ENCODE results near the gene RUSC2. TPM values are rescaled to one million over a fixed set of nuclear protein-coding genes. Genes with fewer than 3 reads are reported as not detected.
A peak's percentile ranks its signal among the peaks of the same experiment; 100 is the strongest.

RUSC2 gene
- total and polyA plus RNA-seq, 2 of the 4 experiments (the other 2 are of a cell fraction) = 17.4 to 35.4 TPM

DNA sequence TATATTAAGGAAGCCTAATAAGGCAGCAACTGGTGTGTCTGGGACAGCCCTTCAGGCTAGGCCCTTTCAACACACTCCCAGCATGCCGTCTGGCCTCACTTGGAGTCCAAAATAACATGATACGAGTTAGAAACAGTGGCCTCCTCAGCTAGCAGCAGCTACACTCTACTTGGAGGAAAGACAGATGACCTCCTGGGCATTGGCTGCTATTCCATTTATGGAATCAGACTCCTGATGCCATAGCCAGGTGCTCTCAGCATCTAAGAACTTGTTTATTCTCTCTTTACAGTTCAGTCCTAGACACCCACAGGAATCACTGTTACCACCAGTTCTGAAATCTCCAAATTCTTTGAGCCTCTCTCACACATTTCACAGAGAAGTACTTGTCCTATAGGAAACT is 31.8 kb downstream of the RUSC2 start:
- H3K18ac ChIP-seq (ENCODE audit: low read depth, low read length) = peak overlapping the region; percentile 58
- intact Hi-C loops (cut with micrococcal nuclease) = loop anchor here (2.0 kb wide), 1 partner anchor 31 kb away; no protein-coding TSS in a partner anchor
- H3K36me3 ChIP-seq (ENCODE audit: control insufficient read depth, insufficient read depth, low read length) = no peaks in the 10 kb centered on the region
- in situ Hi-C loops (cut with MboI; ENCODE audit: low sequenced_read_pairs) = no loop called here
- H3K4me1 ChIP-seq (ENCODE audit: control insufficient read depth, insufficient read depth, low read length) = peaks cover 43% of the 10 kb centered on the region
- H3K9me1 ChIP-seq (ENCODE audit: insufficient read depth, low read length) = peaks cover 22% of the 10 kb centered on the region
- H4K8ac ChIP-seq (ENCODE audit: low read depth in 2 of 2, low read length in 2 of 2) = peak overlapping the region; percentile 78 to 91
- peak overlapping the region; percentile 87 for H2AK5ac ChIP-seq (ENCODE audit: low read depth, low read length)
- H2AK9ac ChIP-seq (replicated peaks; ENCODE audit: low read depth, low read length, poor library complexity) = peak overlapping the region; percentile 18
- dilution Hi-C loops (cut with HindIII; ENCODE audit: low sequenced_read_pairs, unreplicated experiment) = no loop called here
- H2BK5ac ChIP-seq (ENCODE audit: low read depth, low read length, poor library complexity, severe bottlenecking) = peak overlapping the region; percentile 96
- peak overlapping the region; percentile 85 for H3K14ac ChIP-seq (replicated peaks; ENCODE audit: low read depth, low read length)
- peak overlapping the region; percentile 65; the same call in 2 of the 3 replicates for H2BK15ac ChIP-seq (ENCODE audit: low read depth, low read length)
- peak overlapping the region; percentile 84 for H3K27ac ChIP-seq (ENCODE audit: insufficient read depth, low read length)
- no CpG with 5 or more reads among the region's 2 CpGs for WGBS, 2 experiments (ENCODE audit: extremely low coverage in 2 of 2, insufficient read length in 1 of 2)
- ChIA-PET CTCF (interaction anchor here (0.5 to 2.0 kb wide), 5 partner anchors 11 to 397 kb away, joined by 3 to 7 read pairs (median 5); no protein-coding TSS in a partner anchor), POLR2A (ENCODE audit: unreplicated experiment) (no interaction called here)
- H3K4me2 ChIP-seq (ENCODE audit: low read depth, low read length) = peak overlapping the region; percentile 82; the same call in 1 of the 2 replicates
- peak overlapping the region; percentile 0; the same call in 1 of the 2 replicates for H4K5ac ChIP-seq (ENCODE audit: low read depth, low read length)
- H4K91ac ChIP-seq (ENCODE audit: insufficient read depth, low read depth, low read length) = peak overlapping the region; percentile 74
- H3K4me3 ChIP-seq (ENCODE audit: insufficient read depth, low read depth, low read length) = peak overlapping the region; percentile 39; the same call in 1 of the 2 replicates
- no peaks in the 10 kb centered on the region for H3K9me3 ChIP-seq (ENCODE audit: control insufficient read depth, insufficient read depth, low read length)
- ATAC-seq (ENCODE audit: low read depth) = peak; percentile 22
- peak overlapping the region; percentile 59; the same call in 1 of the 2 replicates for H3K9ac ChIP-seq (ENCODE audit: low read depth, low read length)
- TF ChIP-seq POLR2A (IDR thresholded peaks at IDR 0.05; ENCODE audit: low read depth, low read length) = no peak
- TF ChIP-seq FOS (IDR thresholded peaks at IDR 0.05; ENCODE audit: low read depth, low read length) = no peak
- no peak for TF ChIP-seq MAZ (IDR thresholded peaks at IDR 0.05; ENCODE audit: borderline replicate concordance, low read depth, low read length)
- no peak for TF ChIP-seq MXI1 (IDR thresholded peaks at IDR 0.05; ENCODE audit: borderline replicate concordance, low read depth, low read length)
- TF ChIP-seq RCOR1 (IDR thresholded peaks at IDR 0.05; ENCODE audit: insufficient replicate concordance, low read length) = no peak
- TF ChIP-seq CHD1 (IDR thresholded peaks at IDR 0.05; ENCODE audit: low read depth, low read length) = no peak
- no peak for TF ChIP-seq CEBPB (IDR thresholded peaks at IDR 0.05; ENCODE audit: low read depth, low read length)
- TF ChIP-seq RAD21 (IDR thresholded peaks at IDR 0.05; ENCODE audit: low read length) = no peak
- no peak for TF ChIP-seq BHLHE40 (IDR thresholded peaks at IDR 0.05; ENCODE audit: low read depth, low read length)
- TF ChIP-seq SMC3 (IDR thresholded peaks at IDR 0.05; ENCODE audit: low read depth, low read length) = no peak
- TF ChIP-seq, protein P1, sequence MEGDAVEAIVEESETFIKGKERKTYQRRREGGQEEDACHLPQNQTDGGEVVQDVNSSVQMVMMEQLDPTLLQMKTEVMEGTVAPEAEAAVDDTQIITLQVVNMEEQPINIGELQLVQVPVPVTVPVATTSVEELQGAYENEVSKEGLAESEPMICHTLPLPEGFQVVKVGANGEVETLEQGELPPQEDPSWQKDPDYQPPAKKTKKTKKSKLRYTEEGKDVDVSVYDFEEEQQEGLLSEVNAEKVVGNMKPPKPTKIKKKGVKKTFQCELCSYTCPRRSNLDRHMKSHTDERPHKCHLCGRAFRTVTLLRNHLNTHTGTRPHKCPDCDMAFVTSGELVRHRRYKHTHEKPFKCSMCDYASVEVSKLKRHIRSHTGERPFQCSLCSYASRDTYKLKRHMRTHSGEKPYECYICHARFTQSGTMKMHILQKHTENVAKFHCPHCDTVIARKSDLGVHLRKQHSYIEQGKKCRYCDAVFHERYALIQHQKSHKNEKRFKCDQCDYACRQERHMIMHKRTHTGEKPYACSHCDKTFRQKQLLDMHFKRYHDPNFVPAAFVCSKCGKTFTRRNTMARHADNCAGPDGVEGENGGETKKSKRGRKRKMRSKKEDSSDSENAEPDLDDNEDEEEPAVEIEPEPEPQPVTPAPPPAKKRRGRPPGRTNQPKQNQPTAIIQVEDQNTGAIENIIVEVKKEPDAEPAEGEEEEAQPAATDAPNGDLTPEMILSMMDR (conservative IDR thresholded peaks at IDR 0.05; ENCODE audit: low read depth, low read length) = no peak
- TF ChIP-seq RFX5 (IDR thresholded peaks at IDR 0.05; ENCODE audit: low read depth, low read length) = no peak
- TF ChIP-seq, protein P2, sequence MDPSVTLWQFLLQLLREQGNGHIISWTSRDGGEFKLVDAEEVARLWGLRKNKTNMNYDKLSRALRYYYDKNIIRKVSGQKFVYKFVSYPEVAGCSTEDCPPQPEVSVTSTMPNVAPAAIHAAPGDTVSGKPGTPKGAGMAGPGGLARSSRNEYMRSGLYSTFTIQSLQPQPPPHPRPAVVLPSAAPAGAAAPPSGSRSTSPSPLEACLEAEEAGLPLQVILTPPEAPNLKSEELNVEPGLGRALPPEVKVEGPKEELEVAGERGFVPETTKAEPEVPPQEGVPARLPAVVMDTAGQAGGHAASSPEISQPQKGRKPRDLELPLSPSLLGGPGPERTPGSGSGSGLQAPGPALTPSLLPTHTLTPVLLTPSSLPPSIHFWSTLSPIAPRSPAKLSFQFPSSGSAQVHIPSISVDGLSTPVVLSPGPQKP (IDR thresholded peaks at IDR 0.05; ENCODE audit: borderline replicate concordance, low read depth, low read length) = no peak
- TF ChIP-seq, protein P3, sequence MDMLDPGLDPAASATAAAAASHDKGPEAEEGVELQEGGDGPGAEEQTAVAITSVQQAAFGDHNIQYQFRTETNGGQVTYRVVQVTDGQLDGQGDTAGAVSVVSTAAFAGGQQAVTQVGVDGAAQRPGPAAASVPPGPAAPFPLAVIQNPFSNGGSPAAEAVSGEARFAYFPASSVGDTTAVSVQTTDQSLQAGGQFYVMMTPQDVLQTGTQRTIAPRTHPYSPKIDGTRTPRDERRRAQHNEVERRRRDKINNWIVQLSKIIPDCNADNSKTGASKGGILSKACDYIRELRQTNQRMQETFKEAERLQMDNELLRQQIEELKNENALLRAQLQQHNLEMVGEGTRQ (IDR thresholded peaks at IDR 0.05; ENCODE audit: low read depth, low read length) = no peak
- TF ChIP-seq NFE2L2 (IDR thresholded peaks at IDR 0.05; ENCODE audit: low read depth, low read length) = no peak
- no peak for TF ChIP-seq MAFK (IDR thresholded peaks at IDR 0.05; ENCODE audit: low read depth, low read length)
- H3K4ac ChIP-seq (ENCODE audit: low read depth, low read length) = peak overlapping the region; percentile 92
- H2BK120ac ChIP-seq (ENCODE audit: low read depth, low read length) = peak overlapping the region; percentile 99
- no peak overlapping the region for H2AFZ ChIP-seq (replicated peaks; ENCODE audit: low read length, poor library complexity)
- H3K79me1 ChIP-seq (ENCODE audit: low read depth in 1 of 2, low read length in 2 of 2) = peaks cover 27 to 75% of the 10 kb centered on the region in 2 experiments
- H3K23ac ChIP-seq (ENCODE audit: low read depth, low read length) = peak overlapping the region; percentile 96; the same call in 1 of the 2 replicates
- DNase-seq = peak; percentile 88
- BruUV-seq (replicated peaks) = no TSS peak
- no peaks in the 10 kb centered on the region for H4K20me1 ChIP-seq (ENCODE audit: insufficient read depth, low read length)
- H3K56ac ChIP-seq (ENCODE audit: extremely low read depth, insufficient read depth, low read length) = peak overlapping the region; percentile 80
- H2BK20ac ChIP-seq (ENCODE audit: low read depth, low read length) = peak overlapping the region; percentile 80
- no peaks in the 10 kb centered on the region for H3K27me3 ChIP-seq (ENCODE audit: control insufficient read depth, insufficient read depth, low read length)

Data from IMR-90 (cell line).